HepG2 (cell line): ENCODE data around the gene POU4F3. TPM values are rescaled to one million over a fixed set of nuclear protein-coding genes. Genes with fewer than 3 reads are reported as not detected.

Source experiments
- CCDC6 ChIP-seq: sonication (generic); formaldehyde crosslinking; IDR thresholded peaks from 2 replicates; pipeline ENCODE4 v1.8.1; 2022; ENCODE audit warnings: mild to moderate bottlenecking, missing genetic modification reagents, moderate library complexity
- FOSL1 ChIP-seq: sonication (generic); formaldehyde crosslinking; IDR thresholded peaks from 2 replicates; pipeline ENCODE4 v1.9.0; 2021; ENCODE audit warnings: missing genetic modification reagents, borderline replicate concordance
- HOXA9 ChIP-seq: sonication (generic); formaldehyde crosslinking; IDR thresholded peaks from 2 replicates; pipeline ENCODE4 v1.8.1; 2022; ENCODE audit warnings: missing genetic modification reagents, mild to moderate bottlenecking, moderate library complexity, borderline replicate concordance
- KLF11 ChIP-seq: IDR thresholded peaks from 2 replicates; pipeline ENCODE4 v1.6.1; 2016; ENCODE audit warnings: missing compliant biosample characterization
- MATR3 ChIP-seq: sonication (generic); formaldehyde crosslinking; IDR thresholded peaks from 2 replicates; pipeline ENCODE4 v1.4.0; 2020; ENCODE audit warnings: missing genetic modification reagents
- MBD4 ChIP-seq: IDR thresholded peaks from 2 replicates; pipeline ENCODE4 v1.6.1; 2012; ENCODE audit warnings: low read length, inconsistent platforms, borderline replicate concordance
- MEF2D ChIP-seq: sonication (generic); formaldehyde crosslinking; IDR thresholded peaks from 2 replicates; pipeline ENCODE4 v1.5.1; 2020; ENCODE audit warnings: mild to moderate bottlenecking, missing genetic modification reagents
- MIXL1 ChIP-seq: IDR thresholded peaks from 2 replicates; pipeline ENCODE4 v1.6.1; 2016
- REPIN1 ChIP-seq: sonication (generic); formaldehyde crosslinking; IDR thresholded peaks from 2 replicates; pipeline ENCODE4 v1.8.0; 2022; ENCODE audit warnings: missing genetic modification reagents, low read depth, mild to moderate bottlenecking, borderline replicate concordance
- SAP130 ChIP-seq: IDR thresholded peaks from 2 replicates; pipeline ENCODE4 v1.6.1; 2016; ENCODE audit warnings: low read depth
- ZNF709 ChIP-seq: sonication (generic); formaldehyde crosslinking; IDR thresholded peaks from 2 replicates; pipeline ENCODE4 v1.5.0; 2020; ENCODE audit warnings: mild to moderate bottlenecking, missing genetic modification reagents
- ZNF850 ChIP-seq: sonication (generic); formaldehyde crosslinking; conservative IDR thresholded peaks from 2 replicates; pipeline ENCODE4 v1.9.0; 2021; ENCODE audit warnings: mild to moderate bottlenecking, missing genetic modification reagents
- ZNF878 ChIP-seq: sonication (generic); formaldehyde crosslinking; IDR thresholded peaks from 2 replicates; pipeline ENCODE4 v1.8.1; 2023; ENCODE audit warnings: mild to moderate bottlenecking, missing genetic modification reagents, moderate library complexity
- ZNF891 ChIP-seq: sonication (generic); formaldehyde crosslinking; IDR thresholded peaks from 2 replicates; pipeline ENCODE4 v1.5.0; 2020; ENCODE audit warnings: mild to moderate bottlenecking, missing genetic modification reagents
- ZSCAN30 ChIP-seq: sonication (generic); formaldehyde crosslinking; IDR thresholded peaks from 2 replicates; pipeline ENCODE4 v1.5.0; 2020; ENCODE audit warnings: mild to moderate bottlenecking, missing genetic modification reagents
- ZSCAN31 ChIP-seq: sonication (generic); formaldehyde crosslinking; IDR thresholded peaks from 2 replicates; pipeline ENCODE4 v1.5.0; 2020; ENCODE audit warnings: low read depth, mild to moderate bottlenecking, missing genetic modification reagents
- polyA plus RNA-seq, 8 experiments: library from polyadenylated mRNA; depleted of rRNA in 3 of 8; stranded (reverse) in 7 of 8; unstranded in 1 of 8; fragments of >200 nt; fragmentation: Illumina TruSeq in 4 of 8; extraction: Trizol in 4 of 8; gene quantifications; 2 replicates each; pipeline versions ENCODE4 v1.2.1 to v1.2.3, GENCODE V29; 2011 to 2016; ENCODE audit warnings: low read depth in 4 of 8, missing spikeins in 1 of 8, mixed read lengths in 1 of 8; ENCODE audit not compliant: insufficient read depth in 1 of 8
- total RNA-seq, 5 experiments: library from RNA; depleted of rRNA; stranded (reverse); fragments of >200 nt; fragmentation: Illumina TruSeq; extraction: Trizol; gene quantifications; 2 replicates each; pipeline ENCODE4 v1.2.3, GENCODE V29; 2016; ENCODE audit warnings: low read depth in 1 of 5
- TF ChIP-seq, protein P1 (sequence below): sonication (generic); formaldehyde crosslinking; conservative IDR thresholded peaks from 2 replicates; pipeline ENCODE4 v1.4.0; 2020; ENCODE audit warnings: missing genetic modification reagents
- TF ChIP-seq, protein P2 (sequence below): sonication (generic); formaldehyde crosslinking; IDR thresholded peaks from 2 replicates; pipeline ENCODE4 v1.5.0; 2020; ENCODE audit warnings: missing genetic modification reagents
- TF ChIP-seq, protein P3 (sequence below): sonication (generic); formaldehyde crosslinking; IDR thresholded peaks from 2 replicates; pipeline ENCODE4 v1.5.0; 2020; ENCODE audit warnings: mild to moderate bottlenecking, missing genetic modification reagents
- TF ChIP-seq, protein P4 (sequence below): sonication (generic); formaldehyde crosslinking; IDR thresholded peaks from 2 replicates; pipeline ENCODE4 v1.4.0; 2020; ENCODE audit warnings: missing genetic modification reagents, borderline replicate concordance
- TF ChIP-seq, protein P5 (sequence below): sonication (generic); formaldehyde crosslinking; IDR thresholded peaks from 2 replicates; pipeline ENCODE4 v1.8.0; 2022; ENCODE audit warnings: mild to moderate bottlenecking, missing genetic modification reagents, moderate library complexity

Gene POU4F3
- total and polyA plus RNA-seq, 2 of the 13 experiments (the other 11 are each of a cell fraction or from before 2014, with no cell fraction given) = not detected

DNA sequence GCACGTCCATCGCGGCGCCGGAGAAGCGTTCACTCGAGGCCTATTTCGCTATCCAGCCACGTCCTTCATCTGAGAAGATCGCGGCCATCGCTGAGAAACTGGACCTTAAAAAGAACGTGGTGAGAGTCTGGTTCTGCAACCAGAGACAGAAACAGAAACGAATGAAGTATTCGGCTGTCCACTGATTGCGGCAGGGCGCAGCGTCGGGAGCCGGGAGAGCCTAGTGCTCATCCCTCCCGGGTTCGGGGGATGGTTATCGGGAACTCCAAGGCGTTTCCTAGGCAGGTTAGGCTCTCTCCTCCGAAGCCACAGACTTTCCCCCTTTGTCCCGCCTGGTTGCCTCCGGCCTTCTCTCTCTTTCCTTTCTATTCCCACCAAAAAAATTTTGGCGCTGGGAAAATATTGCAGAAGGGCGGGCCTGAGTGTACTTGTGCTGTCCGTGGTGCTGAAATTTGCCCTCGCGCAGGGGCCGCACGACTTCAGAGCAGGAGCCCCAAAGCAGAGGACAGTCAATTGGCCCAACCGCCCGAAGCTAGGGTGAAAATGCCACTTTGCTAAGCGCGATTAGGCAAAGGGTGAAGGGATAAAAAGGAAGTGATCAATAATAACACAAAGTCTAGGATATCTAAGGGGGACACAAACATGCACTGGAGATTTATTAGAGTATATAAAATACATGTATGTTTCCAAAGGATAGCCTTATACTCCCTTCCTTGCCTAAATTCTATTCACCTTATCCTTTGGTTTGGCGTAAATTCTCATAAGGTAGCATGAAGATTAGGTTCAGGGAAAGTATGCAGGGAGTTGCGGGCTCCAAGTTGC lies 1.8 kb downstream of the POU4F3 start (continued):
- TF ChIP-seq CCDC6 = 0 out of 2 replicates have a peak, but pooled peaks have one; percentile 36
- TF ChIP-seq, protein P1, sequence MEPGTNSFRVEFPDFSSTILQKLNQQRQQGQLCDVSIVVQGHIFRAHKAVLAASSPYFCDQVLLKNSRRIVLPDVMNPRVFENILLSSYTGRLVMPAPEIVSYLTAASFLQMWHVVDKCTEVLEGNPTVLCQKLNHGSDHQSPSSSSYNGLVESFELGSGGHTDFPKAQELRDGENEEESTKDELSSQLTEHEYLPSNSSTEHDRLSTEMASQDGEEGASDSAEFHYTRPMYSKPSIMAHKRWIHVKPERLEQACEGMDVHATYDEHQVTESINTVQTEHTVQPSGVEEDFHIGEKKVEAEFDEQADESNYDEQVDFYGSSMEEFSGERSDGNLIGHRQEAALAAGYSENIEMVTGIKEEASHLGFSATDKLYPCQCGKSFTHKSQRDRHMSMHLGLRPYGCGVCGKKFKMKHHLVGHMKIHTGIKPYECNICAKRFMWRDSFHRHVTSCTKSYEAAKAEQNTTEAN (CRISPR knock-in tag) = peak; percentile 56
- no peak for TF ChIP-seq ZSCAN31 (CRISPR knock-in tag)
- TF ChIP-seq HOXA9 (CRISPR knock-in tag) = peak; percentile 45; the same call in 1 of the 2 replicates
- TF ChIP-seq MBD4 = no peak
- no peak for TF ChIP-seq MEF2D (CRISPR knock-in tag)
- TF ChIP-seq FOSL1 (CRISPR knock-in tag) = no peak
- 0 out of 2 replicates have a peak, but pooled peaks have one; percentile 71 for TF ChIP-seq KLF11
- peak; percentile 39; the same call in 1 of the 2 replicates for TF ChIP-seq SAP130 (CRISPR knock-in tag)
- TF ChIP-seq ZNF709 (CRISPR knock-in tag) = peak; percentile 62; the same call in 1 of the 2 replicates
- TF ChIP-seq ZSCAN30 (CRISPR knock-in tag) = 0 out of 2 replicates have a peak, but pooled peaks have one; percentile 50
- TF ChIP-seq REPIN1 (CRISPR knock-in tag) = peak; percentile 61; the same call in 1 of the 2 replicates
- TF ChIP-seq, protein P2, sequence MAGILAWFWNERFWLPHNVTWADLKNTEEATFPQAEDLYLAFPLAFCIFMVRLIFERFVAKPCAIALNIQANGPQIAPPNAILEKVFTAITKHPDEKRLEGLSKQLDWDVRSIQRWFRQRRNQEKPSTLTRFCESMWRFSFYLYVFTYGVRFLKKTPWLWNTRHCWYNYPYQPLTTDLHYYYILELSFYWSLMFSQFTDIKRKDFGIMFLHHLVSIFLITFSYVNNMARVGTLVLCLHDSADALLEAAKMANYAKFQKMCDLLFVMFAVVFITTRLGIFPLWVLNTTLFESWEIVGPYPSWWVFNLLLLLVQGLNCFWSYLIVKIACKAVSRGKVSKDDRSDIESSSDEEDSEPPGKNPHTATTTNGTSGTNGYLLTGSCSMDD (CRISPR knock-in tag) = no peak
- TF ChIP-seq MATR3 (CRISPR knock-in tag) = no peak
- TF ChIP-seq ZNF878 = 0 out of 2 replicates have a peak, but pooled peaks have one; percentile 47
- TF ChIP-seq, protein P3, sequence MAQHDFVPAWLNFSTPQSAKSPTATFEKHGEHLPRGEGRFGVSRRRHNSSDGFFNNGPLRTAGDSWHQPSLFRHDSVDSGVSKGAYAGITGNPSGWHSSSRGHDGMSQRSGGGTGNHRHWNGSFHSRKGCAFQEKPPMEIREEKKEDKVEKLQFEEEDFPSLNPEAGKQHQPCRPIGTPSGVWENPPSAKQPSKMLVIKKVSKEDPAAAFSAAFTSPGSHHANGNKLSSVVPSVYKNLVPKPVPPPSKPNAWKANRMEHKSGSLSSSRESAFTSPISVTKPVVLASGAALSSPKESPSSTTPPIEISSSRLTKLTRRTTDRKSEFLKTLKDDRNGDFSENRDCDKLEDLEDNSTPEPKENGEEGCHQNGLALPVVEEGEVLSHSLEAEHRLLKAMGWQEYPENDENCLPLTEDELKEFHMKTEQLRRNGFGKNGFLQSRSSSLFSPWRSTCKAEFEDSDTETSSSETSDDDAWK (CRISPR knock-in tag) = no peak
- peak; percentile 53; the same call in 1 of the 2 replicates for TF ChIP-seq ZNF891 (CRISPR knock-in tag)
- TF ChIP-seq, protein P4, sequence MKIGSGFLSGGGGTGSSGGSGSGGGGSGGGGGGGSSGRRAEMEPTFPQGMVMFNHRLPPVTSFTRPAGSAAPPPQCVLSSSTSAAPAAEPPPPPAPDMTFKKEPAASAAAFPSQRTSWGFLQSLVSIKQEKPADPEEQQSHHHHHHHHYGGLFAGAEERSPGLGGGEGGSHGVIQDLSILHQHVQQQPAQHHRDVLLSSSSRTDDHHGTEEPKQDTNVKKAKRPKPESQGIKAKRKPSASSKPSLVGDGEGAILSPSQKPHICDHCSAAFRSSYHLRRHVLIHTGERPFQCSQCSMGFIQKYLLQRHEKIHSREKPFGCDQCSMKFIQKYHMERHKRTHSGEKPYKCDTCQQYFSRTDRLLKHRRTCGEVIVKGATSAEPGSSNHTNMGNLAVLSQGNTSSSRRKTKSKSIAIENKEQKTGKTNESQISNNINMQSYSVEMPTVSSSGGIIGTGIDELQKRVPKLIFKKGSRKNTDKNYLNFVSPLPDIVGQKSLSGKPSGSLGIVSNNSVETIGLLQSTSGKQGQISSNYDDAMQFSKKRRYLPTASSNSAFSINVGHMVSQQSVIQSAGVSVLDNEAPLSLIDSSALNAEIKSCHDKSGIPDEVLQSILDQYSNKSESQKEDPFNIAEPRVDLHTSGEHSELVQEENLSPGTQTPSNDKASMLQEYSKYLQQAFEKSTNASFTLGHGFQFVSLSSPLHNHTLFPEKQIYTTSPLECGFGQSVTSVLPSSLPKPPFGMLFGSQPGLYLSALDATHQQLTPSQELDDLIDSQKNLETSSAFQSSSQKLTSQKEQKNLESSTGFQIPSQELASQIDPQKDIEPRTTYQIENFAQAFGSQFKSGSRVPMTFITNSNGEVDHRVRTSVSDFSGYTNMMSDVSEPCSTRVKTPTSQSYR (CRISPR knock-in tag) = no peak
- no peak for TF ChIP-seq MIXL1 (CRISPR knock-in tag)
- TF ChIP-seq ZNF850 = no peak
- TF ChIP-seq, protein P5, sequence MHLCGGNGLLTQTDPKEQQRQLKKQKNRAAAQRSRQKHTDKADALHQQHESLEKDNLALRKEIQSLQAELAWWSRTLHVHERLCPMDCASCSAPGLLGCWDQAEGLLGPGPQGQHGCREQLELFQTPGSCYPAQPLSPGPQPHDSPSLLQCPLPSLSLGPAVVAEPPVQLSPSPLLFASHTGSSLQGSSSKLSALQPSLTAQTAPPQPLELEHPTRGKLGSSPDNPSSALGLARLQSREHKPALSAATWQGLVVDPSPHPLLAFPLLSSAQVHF = 0 out of 2 replicates have a peak, but pooled peaks have one; percentile 56
